HG02623 (cell line): ENCODE measurements around the gene CDK5RAP2.

Source experiments
- ATAC-seq: cut with Tn5 transposase; IDR thresholded peaks from one replicate; pipeline ENCODE4 v1.9.1; 2021; ENCODE audit warnings: moderate library complexity; ENCODE audit not compliant: unreplicated experiment

CDK5RAP2 gene

GRCh38 chr9:120365386-120365785, 214.6 kb downstream of the CDK5RAP2 start:
- ATAC-seq, result no peak

DNA sequence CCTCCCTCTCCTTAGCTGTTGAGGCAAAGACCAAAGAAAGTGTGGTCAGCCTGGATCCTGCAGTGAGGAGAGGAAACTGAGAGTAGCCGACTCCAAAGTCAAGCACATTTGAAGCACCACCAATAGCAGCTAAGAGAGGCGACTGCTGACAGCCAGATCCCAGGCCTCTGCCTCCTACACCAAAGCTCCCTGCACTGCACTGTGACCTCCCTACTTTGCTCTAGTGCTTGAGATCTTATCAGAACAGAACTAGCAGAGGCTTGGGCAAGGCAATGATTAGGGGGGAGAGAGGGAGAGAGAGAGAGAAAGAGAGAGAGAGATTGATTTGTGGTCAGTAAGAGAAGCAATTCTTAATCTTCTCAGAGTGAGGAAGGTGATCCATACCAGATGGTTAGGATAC, 216.3 kb downstream of the CDK5RAP2 start:
- no peak for ATAC-seq

DNA sequence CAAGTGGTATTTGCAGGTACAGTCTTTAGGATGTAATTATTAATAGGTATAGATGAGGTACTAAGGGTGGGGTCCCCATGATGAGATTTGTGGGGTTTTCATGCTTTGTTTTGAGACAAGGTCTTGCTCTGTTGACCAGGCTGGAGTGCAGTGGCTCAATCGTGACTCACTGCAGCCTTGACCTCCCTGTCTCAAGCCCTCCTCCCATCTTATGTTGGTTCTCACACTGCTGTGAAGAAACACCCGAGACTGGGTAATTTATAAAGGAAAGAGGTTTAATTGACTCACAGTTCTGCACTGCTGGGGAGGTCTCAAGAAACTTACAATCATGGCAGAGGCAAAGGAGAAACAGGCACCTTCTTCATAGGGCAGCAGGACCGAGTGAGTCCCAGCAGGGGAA, 217.5 kb downstream of the CDK5RAP2 start:
- no peak for ATAC-seq

GRCh38 chr9:120361551-120361950, 218.4 kb downstream of the CDK5RAP2 start:
- ATAC-seq, result no peak

DNA sequence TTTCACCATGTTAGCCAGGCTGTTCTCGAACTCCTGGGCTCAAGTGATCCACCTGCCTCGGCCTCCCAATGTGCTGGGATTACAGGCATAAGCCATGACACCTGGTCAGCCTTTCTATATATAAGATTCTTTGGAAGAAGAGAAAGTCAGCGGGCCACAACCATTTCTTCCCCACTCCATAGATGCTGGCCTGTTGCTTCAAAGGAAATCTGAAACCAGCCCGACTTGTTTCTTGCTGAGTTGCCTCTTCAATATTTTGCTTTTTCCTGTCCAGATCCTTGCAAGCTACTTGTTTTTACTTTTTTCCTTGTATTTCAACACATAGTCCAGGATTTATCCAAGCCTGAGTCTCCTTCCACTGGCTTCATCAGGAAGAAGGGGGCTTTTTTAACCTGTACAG, 219.5 kb downstream of the CDK5RAP2 start:
- no peak for ATAC-seq

DNA sequence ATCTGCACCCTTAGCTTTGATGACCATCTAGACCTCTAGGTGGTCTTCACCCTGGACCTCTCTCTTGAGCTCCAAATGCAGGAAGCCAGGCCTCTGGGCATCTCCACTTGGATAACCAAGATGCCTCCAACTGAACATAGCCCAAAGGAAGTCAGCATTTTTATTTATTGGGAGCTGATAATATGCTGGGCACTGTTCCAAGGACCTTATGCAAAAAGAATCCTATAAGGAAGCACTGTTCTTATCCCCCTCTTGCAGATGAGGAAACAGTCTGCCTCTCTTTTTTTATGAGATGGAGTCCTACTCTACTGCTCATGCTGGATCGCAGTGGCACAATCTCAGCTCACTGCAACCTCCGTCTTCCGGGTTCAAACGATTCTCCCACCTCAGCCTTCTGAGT, 219.9 kb downstream of the CDK5RAP2 start:
- no peak for ATAC-seq

DNA sequence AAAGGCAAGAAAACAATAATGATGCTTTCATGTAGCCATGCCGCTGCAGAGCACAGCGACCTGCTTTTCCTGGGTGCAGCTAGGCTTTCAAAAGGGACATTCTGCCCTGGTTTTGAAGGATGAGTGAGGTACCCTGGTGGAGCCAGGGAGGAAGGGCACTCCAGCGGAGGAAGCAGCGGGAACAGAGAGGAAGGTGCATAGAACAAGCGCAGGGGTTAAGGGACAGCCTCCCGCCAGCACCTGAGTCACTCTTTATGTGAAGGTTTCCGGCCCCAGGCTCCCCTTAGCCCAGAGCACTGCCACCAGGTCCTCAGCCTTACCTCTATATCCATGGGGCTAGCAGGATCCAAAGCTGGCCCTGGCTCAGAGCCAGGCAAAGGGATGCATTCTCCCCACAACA, 221.1 kb downstream of the CDK5RAP2 start:
- no peak for ATAC-seq

- ATAC-seq, result no peak
Observed at GRCh38 chr9:120353506-120353905, 226.5 kb downstream of the CDK5RAP2 start.

GRCh38 chr9:120351106-120351505, 228.9 kb downstream of the CDK5RAP2 start:
- no peak for ATAC-seq

GRCh38 chr9:120350596-120350995, 229.4 kb downstream of the CDK5RAP2 start:
- no peak for ATAC-seq

GRCh38 chr9:120348951-120349429, 231.0 kb downstream of the CDK5RAP2 start:
- no peak for ATAC-seq

DNA sequence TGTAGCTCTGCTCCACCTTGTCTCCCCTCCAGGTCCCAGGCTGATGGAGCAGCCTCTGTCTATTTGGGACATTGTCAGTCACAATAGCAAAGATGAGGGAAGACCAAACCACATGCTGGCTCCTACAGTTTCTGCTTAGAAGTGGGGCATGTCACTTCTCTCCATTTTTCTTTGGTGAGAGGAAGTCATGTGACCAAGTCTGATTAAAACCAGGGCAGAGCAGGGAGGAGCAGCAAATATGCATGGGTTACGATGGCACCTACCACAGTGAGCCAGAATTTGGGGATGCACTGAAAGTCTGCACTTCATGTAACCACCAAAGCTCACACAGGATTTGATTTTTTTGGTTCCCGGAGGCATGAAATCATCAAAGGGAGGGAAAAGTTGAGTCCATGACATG, 234.6 kb downstream of the CDK5RAP2 start:
- no peak for ATAC-seq

DNA sequence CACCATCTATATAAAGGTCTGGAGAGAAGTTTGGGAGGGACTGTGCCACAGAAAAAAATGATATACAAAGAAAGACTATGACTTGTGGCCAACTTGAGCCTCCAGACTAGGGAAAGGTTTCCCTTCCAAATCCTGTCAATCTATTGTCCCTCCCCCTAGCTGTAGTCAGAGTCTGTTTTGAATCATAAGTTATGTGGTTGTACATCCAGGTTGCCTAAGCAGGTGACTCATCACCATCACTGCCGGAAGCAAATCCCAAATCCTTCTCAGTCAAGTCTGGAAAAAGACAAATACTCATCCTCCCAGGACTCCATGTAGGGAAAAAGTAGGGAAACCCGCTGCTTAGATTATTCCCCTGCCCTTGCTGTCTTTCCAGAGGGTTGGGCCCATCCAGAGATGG, 235.7 kb downstream of the CDK5RAP2 start:
- no peak for ATAC-seq

DNA sequence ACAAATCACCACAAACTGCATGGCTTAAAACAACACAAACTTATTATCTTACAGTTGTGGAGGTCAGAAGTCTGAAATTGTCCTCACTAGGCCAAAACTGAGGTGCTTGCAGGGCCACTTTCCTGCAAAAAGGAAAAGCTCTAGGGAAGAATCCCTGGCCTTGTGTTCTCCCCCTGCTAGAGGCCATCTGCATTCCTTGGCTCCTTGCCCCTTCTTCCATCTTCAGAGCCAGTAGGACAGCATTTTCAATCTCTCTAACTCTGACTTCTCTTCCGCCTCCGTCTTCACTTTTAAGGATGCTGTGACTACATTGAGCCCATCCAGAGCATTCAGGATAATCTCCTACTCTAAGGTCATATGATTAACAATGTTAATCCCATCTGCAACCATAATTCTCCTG, 236.6 kb downstream of the CDK5RAP2 start:
- no peak for ATAC-seq
